SK-N-SH treated with all-trans-retinoic acid at 6 μM for 48 hours (cell line): ENCODE measurements around the gene SPTA1.

ENCODE experiments used
- ATAC-seq: fragments of 200-7000 bp; cut with Tn5 transposase; 3 replicates; pipeline ENCODE4 v1.9.1; 2020; ENCODE audit warnings: mild to moderate bottlenecking, moderate library complexity
- ARNTL ChIP-seq: fragments of 450-650 bp; formaldehyde crosslinking; IDR thresholded peaks from 2 replicates; pipeline ENCODE4 v1.5.0; 2020; ENCODE audit warnings: low read depth, mild to moderate bottlenecking, moderate library complexity, borderline replicate concordance
- BACH2 ChIP-seq: fragments of 250-450 bp; sonication (Bioruptor Pico); IDR thresholded peaks from 2 replicates; pipeline ENCODE4 v1.9.0; 2021; ENCODE audit warnings: mild to moderate bottlenecking, borderline replicate concordance
- CSDC2 ChIP-seq: fragments of 250-450 bp; sonication (Bioruptor Pico); IDR thresholded peaks from 2 replicates; pipeline ENCODE4 v1.5.0; 2020; ENCODE audit warnings: mild to moderate bottlenecking, moderate library complexity
- ESRRG ChIP-seq: fragments of 250-450 bp; sonication (Bioruptor Pico); IDR thresholded peaks from 2 replicates; pipeline ENCODE4 v1.6.1; 2021; ENCODE audit warnings: mild to moderate bottlenecking
- GLIS3 ChIP-seq: fragments of 250-450 bp; sonication (Bioruptor Pico); IDR thresholded peaks from 2 replicates; pipeline ENCODE4 v1.5.0; 2020; ENCODE audit warnings: mild to moderate bottlenecking, moderate library complexity
- OSR1 ChIP-seq: fragments of 250-450 bp; sonication (Bioruptor Pico); IDR thresholded peaks from 2 replicates; pipeline ENCODE4 v1.8.0; 2022; ENCODE audit warnings: moderate library complexity, mild to moderate bottlenecking, inconsistent platforms
- PPARA ChIP-seq: fragments of 250-450 bp; sonication (Bioruptor Pico); IDR thresholded peaks from 2 replicates; pipeline ENCODE4 v1.5.0; 2020; ENCODE audit warnings: mild to moderate bottlenecking, borderline replicate concordance
- RARB ChIP-seq: fragments of 250-450 bp; sonication (Bioruptor Pico); IDR thresholded peaks from 2 replicates; pipeline ENCODE4 v1.8.0; 2021; ENCODE audit warnings: mild to moderate bottlenecking, moderate library complexity
- SNAI2 ChIP-seq: fragments of 250-450 bp; sonication (Bioruptor Pico); IDR thresholded peaks from 2 replicates; pipeline ENCODE4 v1.5.0; 2020; ENCODE audit warnings: mild to moderate bottlenecking, moderate library complexity
- TCF4 ChIP-seq: fragments of 250-450 bp; sonication (Bioruptor Pico); IDR thresholded peaks from 2 replicates; pipeline ENCODE4 v1.8.0; 2021; ENCODE audit warnings: mild to moderate bottlenecking, moderate library complexity, borderline replicate concordance
- TOX ChIP-seq: fragments of 250-450 bp; sonication (Bioruptor Pico); IDR thresholded peaks from 2 replicates; pipeline ENCODE4 v1.8.0; 2021; ENCODE audit warnings: mild to moderate bottlenecking, moderate library complexity, borderline replicate concordance
- TSHZ2 ChIP-seq: fragments of 250-450 bp; sonication (Bioruptor Pico); IDR thresholded peaks from 2 replicates; pipeline ENCODE4 v1.5.0; 2020; ENCODE audit warnings: mild to moderate bottlenecking, moderate library complexity
- ZC3H10 ChIP-seq: fragments of 250-450 bp; sonication (Bioruptor Pico); IDR thresholded peaks from 2 replicates; pipeline ENCODE4 v1.5.1; 2021; ENCODE audit warnings: mild to moderate bottlenecking, moderate library complexity
- ZFP3 ChIP-seq: fragments of 250-450 bp; sonication (Bioruptor Pico); IDR thresholded peaks from 2 replicates; pipeline ENCODE4 v1.5.0; 2020; ENCODE audit warnings: mild to moderate bottlenecking, moderate library complexity
- ZFP30 ChIP-seq: fragments of 450-650 bp; formaldehyde crosslinking; IDR thresholded peaks from 2 replicates; pipeline ENCODE4 v1.5.0; 2022; ENCODE audit warnings: mild to moderate bottlenecking, moderate library complexity
- ZNF565 ChIP-seq: fragments of 450-650 bp; formaldehyde crosslinking; conservative IDR thresholded peaks from 2 replicates; pipeline ENCODE4 v1.5.0; 2020; ENCODE audit warnings: low read depth, mild to moderate bottlenecking, moderate library complexity
- ZNF70 ChIP-seq: fragments of 450-650 bp; formaldehyde crosslinking; IDR thresholded peaks from 2 replicates; pipeline ENCODE4 v1.5.0; 2020; ENCODE audit warnings: mild to moderate bottlenecking, moderate library complexity
- ZNF8 ChIP-seq: fragments of 450-650 bp; formaldehyde crosslinking; IDR thresholded peaks from 2 replicates; pipeline ENCODE4 v1.5.0; 2020; ENCODE audit warnings: mild to moderate bottlenecking, moderate library complexity
- TF ChIP-seq, protein P1 (sequence below): fragments of 250-450 bp; sonication (Bioruptor Pico); IDR thresholded peaks from 2 replicates; pipeline ENCODE4 v1.5.1; 2021; ENCODE audit warnings: mild to moderate bottlenecking, moderate library complexity
- TF ChIP-seq, protein P2 (sequence below): fragments of 250-450 bp; sonication (Bioruptor Pico); IDR thresholded peaks from 2 replicates; pipeline ENCODE4 v1.8.0; 2021; ENCODE audit warnings: low read depth, mild to moderate bottlenecking, moderate library complexity, borderline replicate concordance
- TF ChIP-seq, protein P3 (sequence below): fragments of 250-450 bp; sonication (Bioruptor Pico); IDR thresholded peaks from 2 replicates; pipeline ENCODE4 v1.8.0; 2020; ENCODE audit warnings: mild to moderate bottlenecking, moderate library complexity, borderline replicate concordance
- TF ChIP-seq, protein P4 (sequence below): fragments of 250-450 bp; sonication (Bioruptor Pico); IDR thresholded peaks from 2 replicates; pipeline ENCODE4 v1.5.1; 2020; ENCODE audit warnings: low read depth, mild to moderate bottlenecking, moderate library complexity

SPTA1 gene

GRCh38 chr1:158586942-158587341 is 99.6 kb downstream of the SPTA1 start:
- ATAC-seq: no peak
- TF ChIP-seq, protein P1, sequence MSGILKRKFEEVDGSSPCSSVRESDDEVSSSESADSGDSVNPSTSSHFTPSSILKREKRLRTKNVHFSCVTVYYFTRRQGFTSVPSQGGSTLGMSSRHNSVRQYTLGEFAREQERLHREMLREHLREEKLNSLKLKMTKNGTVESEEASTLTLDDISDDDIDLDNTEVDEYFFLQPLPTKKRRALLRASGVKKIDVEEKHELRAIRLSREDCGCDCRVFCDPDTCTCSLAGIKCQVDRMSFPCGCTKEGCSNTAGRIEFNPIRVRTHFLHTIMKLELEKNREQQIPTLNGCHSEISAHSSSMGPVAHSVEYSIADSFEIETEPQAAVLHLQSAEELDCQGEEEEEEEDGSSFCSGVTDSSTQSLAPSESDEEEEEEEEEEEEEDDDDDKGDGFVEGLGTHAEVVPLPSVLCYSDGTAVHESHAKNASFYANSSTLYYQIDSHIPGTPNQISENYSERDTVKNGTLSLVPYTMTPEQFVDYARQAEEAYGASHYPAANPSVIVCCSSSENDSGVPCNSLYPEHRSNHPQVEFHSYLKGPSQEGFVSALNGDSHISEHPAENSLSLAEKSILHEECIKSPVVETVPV (CRISPR knock-in tag): no peak
- TF ChIP-seq PPARA: no peak
- TF ChIP-seq ZC3H10: no peak
- no peak for TF ChIP-seq TCF4 (CRISPR knock-in tag)
- TF ChIP-seq, protein P2, sequence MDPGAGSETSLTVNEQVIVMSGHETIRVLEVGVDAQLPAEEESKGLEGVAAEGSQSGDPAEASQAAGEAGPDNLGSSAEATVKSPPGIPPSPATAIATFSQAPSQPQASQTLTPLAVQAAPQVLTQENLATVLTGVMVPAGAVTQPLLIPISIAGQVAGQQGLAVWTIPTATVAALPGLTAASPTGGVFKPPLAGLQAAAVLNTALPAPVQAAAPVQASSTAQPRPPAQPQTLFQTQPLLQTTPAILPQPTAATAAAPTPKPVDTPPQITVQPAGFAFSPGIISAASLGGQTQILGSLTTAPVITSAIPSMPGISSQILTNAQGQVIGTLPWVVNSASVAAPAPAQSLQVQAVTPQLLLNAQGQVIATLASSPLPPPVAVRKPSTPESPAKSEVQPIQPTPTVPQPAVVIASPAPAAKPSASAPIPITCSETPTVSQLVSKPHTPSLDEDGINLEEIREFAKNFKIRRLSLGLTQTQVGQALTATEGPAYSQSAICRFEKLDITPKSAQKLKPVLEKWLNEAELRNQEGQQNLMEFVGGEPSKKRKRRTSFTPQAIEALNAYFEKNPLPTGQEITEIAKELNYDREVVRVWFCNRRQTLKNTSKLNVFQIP (CRISPR knock-in tag): no peak
- no peak for TF ChIP-seq OSR1 (CRISPR knock-in tag)
- no peak for TF ChIP-seq ZNF565
- TF ChIP-seq GLIS3 (CRISPR knock-in tag): no peak
- no peak for TF ChIP-seq ZNF8 (CRISPR knock-in tag)
- TF ChIP-seq ZNF70: no peak
- no peak for TF ChIP-seq TOX (CRISPR knock-in tag)
- TF ChIP-seq ZFP3 (CRISPR knock-in tag): no peak
- TF ChIP-seq ESRRG (CRISPR knock-in tag): no peak
- TF ChIP-seq SNAI2 (CRISPR knock-in tag): no peak
- TF ChIP-seq, protein P3, sequence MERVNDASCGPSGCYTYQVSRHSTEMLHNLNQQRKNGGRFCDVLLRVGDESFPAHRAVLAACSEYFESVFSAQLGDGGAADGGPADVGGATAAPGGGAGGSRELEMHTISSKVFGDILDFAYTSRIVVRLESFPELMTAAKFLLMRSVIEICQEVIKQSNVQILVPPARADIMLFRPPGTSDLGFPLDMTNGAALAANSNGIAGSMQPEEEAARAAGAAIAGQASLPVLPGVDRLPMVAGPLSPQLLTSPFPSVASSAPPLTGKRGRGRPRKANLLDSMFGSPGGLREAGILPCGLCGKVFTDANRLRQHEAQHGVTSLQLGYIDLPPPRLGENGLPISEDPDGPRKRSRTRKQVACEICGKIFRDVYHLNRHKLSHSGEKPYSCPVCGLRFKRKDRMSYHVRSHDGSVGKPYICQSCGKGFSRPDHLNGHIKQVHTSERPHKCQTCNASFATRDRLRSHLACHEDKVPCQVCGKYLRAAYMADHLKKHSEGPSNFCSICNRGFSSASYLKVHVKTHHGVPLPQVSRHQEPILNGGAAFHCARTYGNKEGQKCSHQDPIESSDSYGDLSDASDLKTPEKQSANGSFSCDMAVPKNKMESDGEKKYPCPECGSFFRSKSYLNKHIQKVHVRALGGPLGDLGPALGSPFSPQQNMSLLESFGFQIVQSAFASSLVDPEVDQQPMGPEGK: no peak
- no peak for TF ChIP-seq ZFP30 (CRISPR knock-in tag)
- TF ChIP-seq, protein P4, sequence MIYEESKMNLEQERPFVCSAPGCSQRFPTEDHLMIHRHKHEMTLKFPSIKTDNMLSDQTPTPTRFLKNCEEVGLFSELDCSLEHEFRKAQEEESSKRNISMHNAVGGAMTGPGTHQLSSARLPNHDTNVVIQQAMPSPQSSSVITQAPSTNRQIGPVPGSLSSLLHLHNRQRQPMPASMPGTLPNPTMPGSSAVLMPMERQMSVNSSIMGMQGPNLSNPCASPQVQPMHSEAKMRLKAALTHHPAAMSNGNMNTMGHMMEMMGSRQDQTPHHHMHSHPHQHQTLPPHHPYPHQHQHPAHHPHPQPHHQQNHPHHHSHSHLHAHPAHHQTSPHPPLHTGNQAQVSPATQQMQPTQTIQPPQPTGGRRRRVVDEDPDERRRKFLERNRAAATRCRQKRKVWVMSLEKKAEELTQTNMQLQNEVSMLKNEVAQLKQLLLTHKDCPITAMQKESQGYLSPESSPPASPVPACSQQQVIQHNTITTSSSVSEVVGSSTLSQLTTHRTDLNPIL (CRISPR knock-in tag): no peak
- no peak for TF ChIP-seq RARB
- no peak for TF ChIP-seq ARNTL
- no peak for TF ChIP-seq BACH2 (CRISPR knock-in tag)
- TF ChIP-seq, all 23 proteins: peak for 0

- TF ChIP-seq GLIS3 (CRISPR knock-in tag) (no peak), RARB (no peak), ZNF70 (no peak), ARNTL (no peak), CSDC2 (CRISPR knock-in tag) (no peak), ZFP3 (CRISPR knock-in tag) (no peak), ZC3H10 (no peak), OSR1 (CRISPR knock-in tag) (no peak)
- no peak for ATAC-seq
These were observed 102.6 kb downstream of the SPTA1 start for GRCh38 chr1:158583962-158584361.

DNA sequence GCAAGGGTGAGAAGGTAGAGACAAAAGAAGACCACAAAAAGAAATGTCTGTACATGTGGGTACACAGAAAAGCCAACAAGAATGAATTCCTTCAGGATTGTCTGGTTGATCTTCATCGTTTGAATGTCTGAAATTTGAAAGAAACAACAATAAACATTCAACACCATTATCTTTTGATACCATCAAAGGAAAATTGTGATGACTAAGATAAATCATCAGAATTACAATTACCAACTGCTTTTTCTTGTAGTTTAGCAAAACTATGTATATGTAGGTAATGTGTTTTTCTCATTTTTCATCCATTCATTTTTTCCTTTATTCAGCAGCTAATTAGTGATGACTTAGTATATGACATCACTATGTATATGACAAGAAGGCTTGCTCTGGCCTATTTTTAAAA is 106.8 kb downstream of the SPTA1 start, which contains the start of gene OR10X1:
Gene OR10X1, minus strand, starts transcription at position 167 of the 400 bp plus-strand sequence. Its CDS starts 0 bp downstream, at position 167.
- no peak for ATAC-seq
- TF ChIP-seq ZNF8 (CRISPR knock-in tag) (no peak), ZNF565 (no peak), ZNF70 (no peak), ZFP30 (CRISPR knock-in tag) (no peak), ZFP3 (CRISPR knock-in tag) (no peak), TSHZ2 (CRISPR knock-in tag) (no peak), ESRRG (CRISPR knock-in tag) (no peak), OSR1 (CRISPR knock-in tag) (no peak), RARB (no peak), SNAI2 (CRISPR knock-in tag) (no peak), TCF4 (CRISPR knock-in tag) (no peak)
- TF ChIP-seq, protein P3: no peak
- TF ChIP-seq, protein P1 (CRISPR knock-in tag): no peak
- TF ChIP-seq, protein P2 (CRISPR knock-in tag): no peak
